WTC11 (cell line): ENCODE data around the gene GATB.

ENCODE experiments used
- CTCF ChIP-seq: fragments of 200-600 bp; IDR thresholded peaks from 2 replicates; pipeline ENCODE4 v1.8.0; 2022; ENCODE audit warnings: antibody characterized with exemption
- IRF1 ChIP-seq: sonication (generic); formaldehyde crosslinking; IDR thresholded peaks from 2 replicates; pipeline ENCODE4 v1.8.0; 2023; ENCODE audit warnings: missing genetic modification reagents
- MAX ChIP-seq: sonication (generic); formaldehyde crosslinking; IDR thresholded peaks from 2 replicates; pipeline ENCODE4 v1.8.0; 2022; ENCODE audit warnings: mild to moderate bottlenecking, missing genetic modification reagents

- TF ChIP-seq MAX (CRISPR knock-in tag) (no peak), IRF1 (no peak), CTCF (no peak)
These were observed 98.9 kb downstream of the GATB start for GRCh38 chr4:151661873-151662272.
